DOHH2 (cell line): ENCODE data around the gene CEP63.

ENCODE experiments used
- H3F3A ChIP-seq: fragments of 200-600 bp; sonication (generic), shearing (Covaris generic); 2 replicates; pipeline ENCODE4 v1.6.0; 2016; ENCODE audit warnings: antibody characterized with exemption, mild to moderate bottlenecking; ENCODE audit not compliant: control insufficient read depth, insufficient read depth
- H3K27ac ChIP-seq: fragments of 200-600 bp; sonication (generic); 2 replicates; pipeline ENCODE4 v1.5.1; 2014; ENCODE audit warnings: low read depth, mild to moderate bottlenecking, low read length, moderate library complexity
- H3K27me3 ChIP-seq: fragments of 200-600 bp; sonication (generic); 2 replicates; pipeline ENCODE4 v1.6.1; 2014; ENCODE audit warnings: mild to moderate bottlenecking, low read length, mixed read lengths; ENCODE audit not compliant: control insufficient read depth
- H3K36me3 ChIP-seq: fragments of 200-600 bp; sonication (generic); 2 replicates; pipeline ENCODE4 v1.6.1; 2014; ENCODE audit warnings: mild to moderate bottlenecking, low read length, moderate library complexity, mixed read lengths; ENCODE audit not compliant: control insufficient read depth
- H3K4me1 ChIP-seq: fragments of 200-600 bp; sonication (generic); 2 replicates; pipeline ENCODE4 v1.6.1; 2014; ENCODE audit warnings: mild to moderate bottlenecking, low read length, mixed read lengths; ENCODE audit not compliant: control insufficient read depth
- H3K4me2 ChIP-seq: fragments of 200-600 bp; sonication (generic); 2 replicates; pipeline ENCODE4 v1.6.0; 2014; ENCODE audit warnings: mild to moderate bottlenecking, low read length, moderate library complexity
- H3K4me3 ChIP-seq: fragments of 200-600 bp; sonication (generic); 2 replicates; pipeline ENCODE4 v1.5.1; 2014; ENCODE audit warnings: mild to moderate bottlenecking, low read length, mixed read lengths
- H3K79me2 ChIP-seq: fragments of 200-600 bp; sonication (generic); 2 replicates; pipeline ENCODE4 v1.6.1; 2014; ENCODE audit warnings: mild to moderate bottlenecking, low read length, mixed read lengths; ENCODE audit not compliant: control insufficient read depth
- H3K9me2 ChIP-seq: fragments of 200-600 bp; sonication (generic); replicated peaks from 2 replicates; pipeline ENCODE4 v1.6.1; 2014; ENCODE audit warnings: mild to moderate bottlenecking, low read length, mixed read lengths; ENCODE audit not compliant: control insufficient read depth
- H3K9me3 ChIP-seq: fragments of 200-600 bp; sonication (generic); 2 replicates; pipeline ENCODE4 v1.6.1; 2014; ENCODE audit warnings: antibody characterized with exemption, low read length, mixed read lengths; ENCODE audit not compliant: control insufficient read depth, insufficient read depth
- H4K20me1 ChIP-seq: fragments of 200-600 bp; sonication (generic); 2 replicates; pipeline ENCODE4 v1.6.0; 2014; ENCODE audit warnings: low read depth, mild to moderate bottlenecking, antibody characterized with exemption, low read length, moderate library complexity; ENCODE audit not compliant: control insufficient read depth, insufficient read depth
- EZH2phosphoT487 ChIP-seq: fragments of 200-600 bp; sonication (generic); IDR thresholded peaks from 2 replicates; pipeline ENCODE4 v1.6.1; 2017; ENCODE audit warnings: borderline replicate concordance, mild to moderate bottlenecking, antibody characterized with exemption, low read length, moderate library complexity, mixed read lengths
- TF ChIP-seq, protein P1 (sequence below): fragments of 200-600 bp; sonication (generic); IDR thresholded peaks from one replicate; pipeline ENCODE4 v1.5.1; 2014; ENCODE audit warnings: antibody characterized with exemption, mild to moderate bottlenecking, low read depth, low read length; ENCODE audit not compliant: poor library complexity, severe bottlenecking

The CEP63 gene

GRCh38 chr3:134527037-134527436 is 41.2 kb downstream of the CEP63 start:
- H3K27me3 ChIP-seq: no peaks in the 10 kb centered on the region
- H3K36me3 ChIP-seq: peaks cover 12% of the 10 kb centered on the region
- no peak for TF ChIP-seq EZH2phosphoT487
- TF ChIP-seq, protein P1, sequence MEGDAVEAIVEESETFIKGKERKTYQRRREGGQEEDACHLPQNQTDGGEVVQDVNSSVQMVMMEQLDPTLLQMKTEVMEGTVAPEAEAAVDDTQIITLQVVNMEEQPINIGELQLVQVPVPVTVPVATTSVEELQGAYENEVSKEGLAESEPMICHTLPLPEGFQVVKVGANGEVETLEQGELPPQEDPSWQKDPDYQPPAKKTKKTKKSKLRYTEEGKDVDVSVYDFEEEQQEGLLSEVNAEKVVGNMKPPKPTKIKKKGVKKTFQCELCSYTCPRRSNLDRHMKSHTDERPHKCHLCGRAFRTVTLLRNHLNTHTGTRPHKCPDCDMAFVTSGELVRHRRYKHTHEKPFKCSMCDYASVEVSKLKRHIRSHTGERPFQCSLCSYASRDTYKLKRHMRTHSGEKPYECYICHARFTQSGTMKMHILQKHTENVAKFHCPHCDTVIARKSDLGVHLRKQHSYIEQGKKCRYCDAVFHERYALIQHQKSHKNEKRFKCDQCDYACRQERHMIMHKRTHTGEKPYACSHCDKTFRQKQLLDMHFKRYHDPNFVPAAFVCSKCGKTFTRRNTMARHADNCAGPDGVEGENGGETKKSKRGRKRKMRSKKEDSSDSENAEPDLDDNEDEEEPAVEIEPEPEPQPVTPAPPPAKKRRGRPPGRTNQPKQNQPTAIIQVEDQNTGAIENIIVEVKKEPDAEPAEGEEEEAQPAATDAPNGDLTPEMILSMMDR: peak; percentile 66
- no peak overlapping the region for H3K27ac ChIP-seq
- H3K9me3 ChIP-seq: peaks cover 18% of the 10 kb centered on the region; the same call in 1 of the 2 replicates
- H3K9me2 ChIP-seq: no peaks in the 10 kb centered on the region
- no peaks in the 10 kb centered on the region for H3K4me1 ChIP-seq
- H3F3A ChIP-seq: no peaks in the 10 kb centered on the region
- H3K4me3 ChIP-seq: no peak overlapping the region
- peaks cover 64% of the 10 kb centered on the region for H3K79me2 ChIP-seq
- H4K20me1 ChIP-seq: no peaks in the 10 kb centered on the region
- H3K4me2 ChIP-seq: no peak overlapping the region

GRCh38 chr3:134527538-134528186 is 41.8 kb downstream of the CEP63 start:
- H3K4me1 ChIP-seq: no peaks in the 10 kb centered on the region
- H3K9me2 ChIP-seq: no peaks in the 10 kb centered on the region
- peaks cover 15% of the 10 kb centered on the region; the same call in 1 of the 2 replicates for H3K9me3 ChIP-seq
- TF ChIP-seq, protein P1: no peak
- peaks cover 10% of the 10 kb centered on the region; the same call in 1 of the 2 replicates for H3K36me3 ChIP-seq
- no peaks in the 10 kb centered on the region for H3K27me3 ChIP-seq
- no peaks in the 10 kb centered on the region for H4K20me1 ChIP-seq
- no peak overlapping the region for H3K4me2 ChIP-seq
- H3K4me3 ChIP-seq: no peak overlapping the region
- no peaks in the 10 kb centered on the region for H3F3A ChIP-seq
- H3K79me2 ChIP-seq: peaks cover 59% of the 10 kb centered on the region
- no peak overlapping the region for H3K27ac ChIP-seq

DNA sequence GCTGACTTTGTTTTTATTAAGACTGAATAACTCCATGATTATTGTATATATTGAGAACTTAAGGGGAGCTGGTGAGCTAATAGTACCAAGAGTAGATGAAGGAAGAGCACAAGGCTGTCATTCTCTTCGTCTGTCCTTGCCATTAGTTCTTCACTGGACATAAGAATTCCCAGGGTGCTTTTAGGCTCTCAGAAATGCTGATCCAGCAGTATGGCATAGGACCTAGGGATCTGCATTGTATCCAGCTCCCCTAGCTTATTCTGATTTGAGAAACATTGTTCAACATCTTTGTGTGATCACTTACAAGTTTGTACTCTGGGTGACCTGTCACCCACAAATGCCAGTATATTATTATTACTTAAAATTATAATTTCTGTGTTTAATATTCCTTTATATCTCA is 47.6 kb downstream of the CEP63 start:
- Histone ChIP-seq H3K36me3 (peaks cover 34% of the 10 kb centered on the region), H3K79me2 (peaks cover 4% of the 10 kb centered on the region), H3K4me2 (no peak overlapping the region), H3K9me3 (no peaks in the 10 kb centered on the region), H3K27me3 (no peaks in the 10 kb centered on the region), H3K4me3 (no peak overlapping the region), H3K9me2 (no peaks in the 10 kb centered on the region), H3F3A (no peaks in the 10 kb centered on the region), H3K4me1 (no peaks in the 10 kb centered on the region), H4K20me1 (no peaks in the 10 kb centered on the region), H3K27ac (no peak overlapping the region)
- no peak for TF ChIP-seq EZH2phosphoT487
- TF ChIP-seq, protein P1: no peak
